ENCODE measurements around the gene DGKA. TPM values are rescaled to one million over a fixed set of nuclear protein-coding genes. Genes with fewer than 3 reads are reported as not detected.

The DGKA gene
- polyA plus RNA-seq, 1 experiment = 56.2 TPM

- no peaks in the 10 kb centered on the region for H3K27me3 ChIP-seq (ENCODE audit: control insufficient read depth, insufficient read depth, low read length)
- no peaks in the 10 kb centered on the region; the same call in 1 of the 2 replicates for H3K36me3 ChIP-seq (ENCODE audit: control insufficient read depth, insufficient read depth, low read length)
- TF ChIP-seq, protein P1, sequence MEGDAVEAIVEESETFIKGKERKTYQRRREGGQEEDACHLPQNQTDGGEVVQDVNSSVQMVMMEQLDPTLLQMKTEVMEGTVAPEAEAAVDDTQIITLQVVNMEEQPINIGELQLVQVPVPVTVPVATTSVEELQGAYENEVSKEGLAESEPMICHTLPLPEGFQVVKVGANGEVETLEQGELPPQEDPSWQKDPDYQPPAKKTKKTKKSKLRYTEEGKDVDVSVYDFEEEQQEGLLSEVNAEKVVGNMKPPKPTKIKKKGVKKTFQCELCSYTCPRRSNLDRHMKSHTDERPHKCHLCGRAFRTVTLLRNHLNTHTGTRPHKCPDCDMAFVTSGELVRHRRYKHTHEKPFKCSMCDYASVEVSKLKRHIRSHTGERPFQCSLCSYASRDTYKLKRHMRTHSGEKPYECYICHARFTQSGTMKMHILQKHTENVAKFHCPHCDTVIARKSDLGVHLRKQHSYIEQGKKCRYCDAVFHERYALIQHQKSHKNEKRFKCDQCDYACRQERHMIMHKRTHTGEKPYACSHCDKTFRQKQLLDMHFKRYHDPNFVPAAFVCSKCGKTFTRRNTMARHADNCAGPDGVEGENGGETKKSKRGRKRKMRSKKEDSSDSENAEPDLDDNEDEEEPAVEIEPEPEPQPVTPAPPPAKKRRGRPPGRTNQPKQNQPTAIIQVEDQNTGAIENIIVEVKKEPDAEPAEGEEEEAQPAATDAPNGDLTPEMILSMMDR (IDR thresholded peaks at IDR 0.05; ENCODE audit: insufficient read depth, low read depth, low read length) = no peak
- CTCF ChIA-PET = interaction anchor here (0.6 to 2.3 kb wide), 2 partner anchors 29 to 42 kb away, joined by 3 to 7 read pairs; no protein-coding TSS in a partner anchor
- H3K4me3 ChIP-seq (ENCODE audit: low read depth, low read length) = no peak overlapping the region
- POLR2A ChIA-PET = no interaction called here
- DNase-seq (ENCODE audit: low read depth) = no peak
Observed at GRCh38 chr12:55969356-55969755, 38.4 kb downstream of the DGKA start.

DNA sequence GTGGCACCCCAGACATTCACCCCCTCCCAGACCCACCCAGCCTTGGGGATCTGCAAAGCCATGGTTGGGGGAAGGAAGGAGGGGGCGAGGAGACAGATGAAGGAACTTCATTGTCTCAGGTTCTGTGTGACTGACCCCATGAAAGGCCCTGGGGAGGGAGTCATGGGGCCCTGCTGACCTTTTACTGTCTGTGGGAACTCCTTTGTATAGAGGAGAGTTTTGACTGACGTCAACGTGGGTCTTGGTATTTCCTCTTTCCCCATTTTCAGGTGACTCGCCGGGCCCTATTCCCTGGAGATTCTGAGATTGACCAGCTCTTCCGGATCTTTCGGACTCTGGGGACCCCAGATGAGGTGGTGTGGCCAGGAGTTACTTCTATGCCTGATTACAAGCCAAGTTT is 39.8 kb downstream of the DGKA start:
- ChIA-PET CTCF (interaction anchor here (0.6 to 1.7 kb wide), 2 partner anchors 14 to 25 kb away, joined by 3 to 4 read pairs; no protein-coding TSS in a partner anchor), POLR2A (no interaction called here)
- no peak overlapping the region for H3K4me3 ChIP-seq (ENCODE audit: low read depth, low read length)
- TF ChIP-seq, protein P1 (IDR thresholded peaks at IDR 0.05; ENCODE audit: insufficient read depth, low read depth, low read length) = no peak
- H3K36me3 ChIP-seq (ENCODE audit: control insufficient read depth, insufficient read depth, low read length) = no peaks in the 10 kb centered on the region; the same call in 1 of the 2 replicates
- DNase-seq (ENCODE audit: low read depth) = no peak
- no peaks in the 10 kb centered on the region for H3K27me3 ChIP-seq (ENCODE audit: control insufficient read depth, insufficient read depth, low read length)

GRCh38 chr12:55972042-55972441 is 41.1 kb downstream of the DGKA start:
- CTCF ChIA-PET = no interaction called here

DNA sequence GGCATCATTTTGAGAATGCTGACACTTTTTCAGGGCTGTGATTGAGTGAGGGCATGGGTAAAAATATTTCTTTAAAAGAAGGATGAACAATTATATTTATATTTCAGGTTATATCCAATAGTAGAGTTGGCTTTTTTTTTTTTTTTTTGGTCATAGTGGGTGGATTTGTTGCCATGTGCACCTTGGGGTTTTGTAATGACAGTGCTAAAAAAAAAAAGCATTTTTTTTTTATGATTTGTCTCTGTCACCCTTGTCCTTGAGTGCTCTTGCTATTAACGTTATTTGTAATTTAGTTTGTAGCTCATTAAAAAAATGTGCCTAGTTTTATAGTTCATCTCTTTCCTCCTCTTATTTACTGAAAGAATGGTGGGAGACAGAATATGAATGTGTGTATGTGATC is 41.5 kb downstream of the DGKA start:
- no peaks in the 10 kb centered on the region for H3K27me3 ChIP-seq (ENCODE audit: control insufficient read depth, insufficient read depth, low read length)

More at GRCh38 chr12:55972042-55972441, 41.1 kb downstream of the DGKA start:
- no peaks in the 10 kb centered on the region for H3K27me3 ChIP-seq (ENCODE audit: control insufficient read depth, insufficient read depth, low read length)
- POLR2A ChIA-PET = no interaction called here
- TF ChIP-seq, protein P1 (IDR thresholded peaks at IDR 0.05; ENCODE audit: insufficient read depth, low read depth, low read length) = no peak
- peak; percentile 59 for DNase-seq (ENCODE audit: low read depth)
- H3K4me3 ChIP-seq (ENCODE audit: low read depth, low read length) = no peak overlapping the region
- no peaks in the 10 kb centered on the region; the same call in 1 of the 2 replicates for H3K36me3 ChIP-seq (ENCODE audit: control insufficient read depth, insufficient read depth, low read length)

GRCh38 chr12:55972911-55973598 is 42.1 kb downstream of the DGKA start:
- ChIA-PET CTCF (interaction anchor here (0.6 to 2.3 kb wide), 8 partner anchors 12 to 234 kb away, joined by 3 to 11 read pairs (median 5); partner anchors contain the start of gene DNAJC14), POLR2A (interaction anchor here (0.5 to 0.9 kb wide), 5 partner anchors 12 to 1666 kb away, joined by 3 to 4 read pairs (median 3); partner anchors contain the start of gene RNF41)
- Histone ChIP-seq H3K36me3 (ENCODE audit: control insufficient read depth, insufficient read depth, low read length) (no peaks in the 10 kb centered on the region; the same call in 1 of the 2 replicates), H3K4me3 (ENCODE audit: low read depth, low read length) (peak overlapping the region; percentile 49), H3K27me3 (ENCODE audit: control insufficient read depth, insufficient read depth, low read length) (no peaks in the 10 kb centered on the region)
- DNase-seq (ENCODE audit: low read depth) = no peak
- TF ChIP-seq, protein P1 (IDR thresholded peaks at IDR 0.05; ENCODE audit: insufficient read depth, low read depth, low read length) = no peak

More for the DNA sequence above, 41.5 kb downstream of the DGKA start:
- H3K4me3 ChIP-seq (ENCODE audit: low read depth, low read length) = peak overlapping the region; percentile 49
- TF ChIP-seq, protein P1 (IDR thresholded peaks at IDR 0.05; ENCODE audit: insufficient read depth, low read depth, low read length) = no peak
- ChIA-PET CTCF (no interaction called here), POLR2A (no interaction called here)
- no peaks in the 10 kb centered on the region; the same call in 1 of the 2 replicates for H3K36me3 ChIP-seq (ENCODE audit: control insufficient read depth, insufficient read depth, low read length)
- DNase-seq (ENCODE audit: low read depth) = no peak

Measured in BJ (cell line).